ENCODE data around the gene DDN. TPM values are rescaled to one million over a fixed set of nuclear protein-coding genes. Genes with fewer than 3 reads are reported as not detected.

Gene DDN
- not detected for total RNA-seq

- ATAC-seq (no peak), DNase-seq (ENCODE audit: low spot score) (no peak)
Observed at GRCh38 chr12:48999371-49000131, at the start of gene DDN. TSS of gene DDN (minus strand) at chr12:48999375. CDS start at chr12:48999287, 88 bp downstream.

GRCh38 chr12:49048953-49049352 lies 49.8 kb upstream of the DDN start:
- no peak for ATAC-seq
- DNase-seq (ENCODE audit: low spot score), result no peak

GRCh38 chr12:49046129-49046895 lies 47.1 kb upstream of the DDN start:
- ATAC-seq (no peak), DNase-seq (ENCODE audit: low spot score) (no peak)

GRCh38 chr12:49044660-49045059 lies 45.5 kb upstream of the DDN start:
- ATAC-seq (no peak), DNase-seq (ENCODE audit: low spot score) (no peak)

- ATAC-seq, result peak; percentile 65
Observed at GRCh38 chr12:49043856-49044258, 44.7 kb upstream of the DDN start.

GRCh38 chr12:49043241-49043640 lies 44.1 kb upstream of the DDN start:
- DNase-seq (ENCODE audit: low spot score), result no peak
- no peak for ATAC-seq

More at GRCh38 chr12:49043856-49044258, 44.7 kb upstream of the DDN start:
- no peak for DNase-seq (ENCODE audit: low spot score)

GRCh38 chr12:49041881-49042484 lies 42.8 kb upstream of the DDN start:
- no peak for DNase-seq (ENCODE audit: low spot score)
- ATAC-seq, result no peak

GRCh38 chr12:49041036-49041880 lies 42.1 kb upstream of the DDN start:
- DNase-seq (ENCODE audit: low spot score), result no peak
- ATAC-seq, result no peak

- DNase-seq (ENCODE audit: low spot score), result no peak
Observed at GRCh38 chr12:49040364-49040855, 41.2 kb upstream of the DDN start.

GRCh38 chr12:49039421-49040363 lies 40.5 kb upstream of the DDN start:
- no peak for DNase-seq (ENCODE audit: low spot score)
- no peak for ATAC-seq

More at GRCh38 chr12:49040364-49040855, 41.2 kb upstream of the DDN start:
- no peak for ATAC-seq

GRCh38 chr12:49038291-49038955 lies 39.2 kb upstream of the DDN start:
- no peak for ATAC-seq
- no peak for DNase-seq (ENCODE audit: low spot score)

- no peak for DNase-seq (ENCODE audit: low spot score)
- no peak for ATAC-seq
Observed at GRCh38 chr12:49037947-49038237, 38.7 kb upstream of the DDN start.

- DNase-seq (ENCODE audit: low spot score) (no peak), ATAC-seq (no peak)
Observed at GRCh38 chr12:49037111-49037946, 38.2 kb upstream of the DDN start.

- DNase-seq (ENCODE audit: low spot score), result no peak
- ATAC-seq, result no peak
Observed at GRCh38 chr12:49036029-49036428, 36.9 kb upstream of the DDN start.

- no peak for DNase-seq (ENCODE audit: low spot score)
- ATAC-seq, result no peak
Observed at GRCh38 chr12:49034286-49034622, 35.1 kb upstream of the DDN start.

- no peak for DNase-seq (ENCODE audit: low spot score)
- ATAC-seq, result no peak
Observed at GRCh38 chr12:49033611-49034285, 34.6 kb upstream of the DDN start.

GRCh38 chr12:49032679-49033447 lies 33.7 kb upstream of the DDN start:
- no peak for ATAC-seq

More at GRCh38 chr12:49032679-49033447, 33.7 kb upstream of the DDN start:
- peak; percentile 44 for DNase-seq (ENCODE audit: low spot score)

All from left lobe of liver (tissue), 2 donors.